NB4 (cell line): ENCODE data around the gene KCNJ3.

Source experiments
- DNase-seq: peaks from one replicate; pipeline ENCODE4 v3.0.0; 2010; ENCODE audit warnings: low read depth
- H3K4me3 ChIP-seq: one replicate; pipeline ENCODE4 v1.5.1; 2011; ENCODE audit warnings: mild to moderate bottlenecking, low read depth, low read length, moderate library complexity
- CTCF ChIP-seq: IDR thresholded peaks from one replicate; pipeline ENCODE4 v1.5.1; 2012; ENCODE audit warnings: low read depth, low read length
- MAX ChIP-seq: IDR thresholded peaks from 2 replicates; pipeline ENCODE4 v1.6.1; 2011; ENCODE audit warnings: low read depth, low read length
- MYC ChIP-seq: IDR thresholded peaks from 2 replicates; pipeline ENCODE4 v1.6.1; 2011; ENCODE audit warnings: low read depth, low read length
- POLR2A ChIP-seq: IDR thresholded peaks from 2 replicates; pipeline ENCODE4 v1.6.1; 2011; ENCODE audit warnings: mild to moderate bottlenecking; ENCODE audit not compliant: insufficient read length; ENCODE audit errors: extremely low read depth

KCNJ3 gene

GRCh38 chr2:154693741-154694340 is 4.7 kb upstream of the KCNJ3 start:
- DNase-seq, result no peak
- no peak for TF ChIP-seq MAX
- TF ChIP-seq MYC, result no peak
- TF ChIP-seq POLR2A, result no peak
- TF ChIP-seq CTCF, result no peak

GRCh38 chr2:154694881-154695280 is 3.6 kb upstream of the KCNJ3 start:
- DNase-seq, result no peak
- TF ChIP-seq MAX (no peak), POLR2A (no peak), MYC (no peak), CTCF (no peak)

More at GRCh38 chr2:154693741-154694340, 4.7 kb upstream of the KCNJ3 start:
- no peak overlapping the region for H3K4me3 ChIP-seq

GRCh38 chr2:154696369-154696768 is 2.1 kb upstream of the KCNJ3 start:
- TF ChIP-seq MYC (no peak), POLR2A (no peak), MAX (no peak), CTCF (no peak)

More at GRCh38 chr2:154694881-154695280, 3.6 kb upstream of the KCNJ3 start:
- no peak overlapping the region for H3K4me3 ChIP-seq

GRCh38 chr2:154696810-154697417 is 1.6 kb upstream of the KCNJ3 start:
- no peak for DNase-seq
- no peak for TF ChIP-seq CTCF
- TF ChIP-seq MYC, result no peak
- TF ChIP-seq POLR2A, result no peak
- TF ChIP-seq MAX, result no peak

More at GRCh38 chr2:154696369-154696768, 2.1 kb upstream of the KCNJ3 start:
- no peak for DNase-seq
- H3K4me3 ChIP-seq, result no peak overlapping the region

GRCh38 chr2:154697418-154698252 is 860 bp upstream of the KCNJ3 start:
- TF ChIP-seq MAX, result no peak
- no peak for TF ChIP-seq CTCF
- TF ChIP-seq POLR2A, result no peak
- TF ChIP-seq MYC, result no peak
- no peak for DNase-seq
- H3K4me3 ChIP-seq, result no peak overlapping the region

More at GRCh38 chr2:154696810-154697417, 1.6 kb upstream of the KCNJ3 start:
- no peak overlapping the region for H3K4me3 ChIP-seq
